ENCODE data around the gene RPL32.
"Not testable (repeated sequence)": the region's sequence is repeated elsewhere in the genome, so short reads cannot be mapped to it uniquely, and the experiment has no call there.

The RPL32 gene

GRCh38 chr3:12799525-12800440 is 41.6 kb downstream of the RPL32 start:
- Histone ChIP-seq H3K4me3 (no peak overlapping the region), H3K27ac (no peak overlapping the region), H3K9me3 (ENCODE audit: low read depth, low read length) (no peaks in the 10 kb centered on the region), H3K36me3 (ENCODE audit: insufficient read depth, low read length) (no peaks in the 10 kb centered on the region), H3K9ac (ENCODE audit: insufficient read length) (no peak overlapping the region)
- no peak for DNase-seq (ENCODE audit: low read depth, low spot score)
- TF ChIP-seq POLR2AphosphoS5 (IDR thresholded peaks at IDR 0.05; ENCODE audit: borderline replicate concordance, low read depth, low read length) (no peak), EZH2 (IDR thresholded peaks at IDR 0.05) (no peak), FOXP2 (optimal IDR thresholded peaks at IDR 0.05; ENCODE audit: control extremely low read depth, extremely low read length, insufficient read depth) (no peak)

- Histone ChIP-seq H3K27ac (no peak overlapping the region), H3K36me3 (ENCODE audit: insufficient read depth, low read length) (no peaks in the 10 kb centered on the region), H3K9ac (ENCODE audit: insufficient read length) (no peak overlapping the region), H3K4me3 (no peak overlapping the region), H3K9me3 (ENCODE audit: low read depth, low read length) (no peaks in the 10 kb centered on the region)
- DNase-seq (ENCODE audit: low read depth, low spot score): no peak
- TF ChIP-seq POLR2AphosphoS5 (IDR thresholded peaks at IDR 0.05; ENCODE audit: borderline replicate concordance, low read depth, low read length) (no peak), FOXP2 (optimal IDR thresholded peaks at IDR 0.05; ENCODE audit: control extremely low read depth, extremely low read length, insufficient read depth) (no peak), EZH2 (IDR thresholded peaks at IDR 0.05) (no peak)
These were observed 42.7 kb downstream of the RPL32 start for GRCh38 chr3:12798559-12799179.

GRCh38 chr3:12797892-12798558 is 43.3 kb downstream of the RPL32 start:
- no peak for DNase-seq (ENCODE audit: low read depth, low spot score)

GRCh38 chr3:12797124-12797891 is 44.1 kb downstream of the RPL32 start:
- DNase-seq (ENCODE audit: low read depth, low spot score): no peak
- Histone ChIP-seq H3K4me3 (0 out of 2 replicates have a peak overlapping the region, but pooled peaks have one; percentile 73), H3K9me3 (ENCODE audit: low read depth, low read length) (no peaks in the 10 kb centered on the region), H3K27ac (no peak overlapping the region), H3K9ac (ENCODE audit: insufficient read length) (no peak overlapping the region), H3K36me3 (ENCODE audit: insufficient read depth, low read length) (no peaks in the 10 kb centered on the region)
- TF ChIP-seq POLR2AphosphoS5 (IDR thresholded peaks at IDR 0.05; ENCODE audit: borderline replicate concordance, low read depth, low read length) (no peak), EZH2 (IDR thresholded peaks at IDR 0.05) (no peak), FOXP2 (optimal IDR thresholded peaks at IDR 0.05; ENCODE audit: control extremely low read depth, extremely low read length, insufficient read depth) (no peak)

More at GRCh38 chr3:12797892-12798558, 43.3 kb downstream of the RPL32 start:
- Histone ChIP-seq H3K36me3 (ENCODE audit: insufficient read depth, low read length) (no peaks in the 10 kb centered on the region), H3K9ac (ENCODE audit: insufficient read length) (no peak overlapping the region), H3K4me3 (no peak overlapping the region), H3K9me3 (ENCODE audit: low read depth, low read length) (no peaks in the 10 kb centered on the region), H3K27ac (no peak overlapping the region)
- TF ChIP-seq POLR2AphosphoS5 (IDR thresholded peaks at IDR 0.05; ENCODE audit: borderline replicate concordance, low read depth, low read length) (no peak), EZH2 (IDR thresholded peaks at IDR 0.05) (no peak), FOXP2 (optimal IDR thresholded peaks at IDR 0.05; ENCODE audit: control extremely low read depth, extremely low read length, insufficient read depth) (no peak)

GRCh38 chr3:12796171-12797123 is 44.9 kb downstream of the RPL32 start, which contains the start of gene CAND2:
Gene CAND2, plus strand, starts transcription at chr3:12796680. Its CDS starts 41 bp downstream, at chr3:12796721.
- no peak for DNase-seq (ENCODE audit: low read depth, low spot score)
- Histone ChIP-seq H3K36me3 (ENCODE audit: insufficient read depth, low read length) (no peaks in the 10 kb centered on the region), H3K4me3 (peak within 1 kb of the TSS; percentile 73), H3K9ac (ENCODE audit: insufficient read length) (no peak within 1 kb of the TSS), H3K9me3 (ENCODE audit: low read depth, low read length) (no peaks in the 10 kb centered on the region), H3K27ac (no peak within 1 kb of the TSS)
- TF ChIP-seq FOXP2 (optimal IDR thresholded peaks at IDR 0.05; ENCODE audit: control extremely low read depth, extremely low read length, insufficient read depth): no peak
- TF ChIP-seq POLR2AphosphoS5 (IDR thresholded peaks at IDR 0.05; ENCODE audit: borderline replicate concordance, low read depth, low read length): peak; percentile 36; the same call in 1 of the 2 replicates

- Histone ChIP-seq H3K27ac (no peak overlapping the region), H3K36me3 (ENCODE audit: insufficient read depth, low read length) (no peaks in the 10 kb centered on the region), H3K9ac (ENCODE audit: insufficient read length) (no peak overlapping the region), H3K4me3 (no peak overlapping the region), H3K9me3 (ENCODE audit: low read depth, low read length) (no peaks in the 10 kb centered on the region)
- TF ChIP-seq FOXP2 (optimal IDR thresholded peaks at IDR 0.05; ENCODE audit: control extremely low read depth, extremely low read length, insufficient read depth) (no peak), POLR2AphosphoS5 (IDR thresholded peaks at IDR 0.05; ENCODE audit: borderline replicate concordance, low read depth, low read length) (no peak), EZH2 (IDR thresholded peaks at IDR 0.05) (no peak)
- DNase-seq (ENCODE audit: low read depth, low spot score): no peak
These were observed 47.7 kb downstream of the RPL32 start for GRCh38 chr3:12793701-12794100.

GRCh38 chr3:12791430-12791829 is 49.9 kb downstream of the RPL32 start:
- Histone ChIP-seq H3K36me3 (ENCODE audit: insufficient read depth, low read length) (no peaks in the 10 kb centered on the region), H3K4me3 (no peak overlapping the region), H3K9me3 (ENCODE audit: low read depth, low read length) (no peaks in the 10 kb centered on the region), H3K27ac (no peak overlapping the region), H3K9ac (ENCODE audit: insufficient read length) (no peak overlapping the region)
- TF ChIP-seq EZH2 (IDR thresholded peaks at IDR 0.05): no peak
- TF ChIP-seq POLR2AphosphoS5 (IDR thresholded peaks at IDR 0.05; ENCODE audit: borderline replicate concordance, low read depth, low read length): no peak
- TF ChIP-seq FOXP2 (optimal IDR thresholded peaks at IDR 0.05; ENCODE audit: control extremely low read depth, extremely low read length, insufficient read depth): no peak
- no peak for DNase-seq (ENCODE audit: low read depth, low spot score)

GRCh38 chr3:12787967-12788690 is 53.2 kb downstream of the RPL32 start:
- H3K9me3 ChIP-seq (ENCODE audit: low read depth, low read length); DNase-seq (ENCODE audit: low read depth, low spot score); H3K4me3 ChIP-seq; H3K9ac ChIP-seq (ENCODE audit: insufficient read length); H3K27ac ChIP-seq; H3K36me3 ChIP-seq (ENCODE audit: insufficient read depth, low read length): not testable (repeated sequence)

- not testable (repeated sequence) for H3K27ac ChIP-seq; H3K9me3 ChIP-seq (ENCODE audit: low read depth, low read length); H3K4me3 ChIP-seq; H3K9ac ChIP-seq (ENCODE audit: insufficient read length); H3K36me3 ChIP-seq (ENCODE audit: insufficient read depth, low read length); DNase-seq (ENCODE audit: low read depth, low spot score)
These were observed 54.0 kb downstream of the RPL32 start for GRCh38 chr3:12787346-12787745.

Data from SK-N-MC (cell line).